T-helper 2 cell treated with Interferon-gamma antibody and Interleukin-4, amounts not matched to agents 5 μg/mL and 100 μg/mL, for 36 hours (primary cell): ENCODE measurements around the gene GAS7.

ENCODE experiments used
- DNase-seq: peaks from one replicate; pipeline ENCODE4 v3.0.0; 2021; ENCODE audit warnings: low spot score
- H3K27ac Mint-ChIP-seq: one replicate; pipeline ENCODE4 v1.8.0; 2021; ENCODE audit warnings: mild to moderate bottlenecking, mixed read lengths
- H3K27me3 Mint-ChIP-seq: one replicate; pipeline ENCODE4 v1.8.0; 2021; ENCODE audit warnings: low read depth, mixed read lengths
- H3K36me3 Mint-ChIP-seq: one replicate; pipeline ENCODE4 v1.8.0; 2021; ENCODE audit warnings: low read depth, mixed read lengths
- H3K4me1 Mint-ChIP-seq: one replicate; pipeline ENCODE4 v1.8.0; 2021; ENCODE audit warnings: low read depth, mixed read lengths
- H3K4me3 Mint-ChIP-seq: one replicate; pipeline ENCODE4 v1.8.0; 2022; ENCODE audit warnings: mild to moderate bottlenecking, moderate library complexity, mixed read lengths
- H3K9me3 Mint-ChIP-seq: one replicate; pipeline ENCODE4 v1.8.0; 2021; ENCODE audit warnings: mixed read lengths

GAS7 gene

DNA sequence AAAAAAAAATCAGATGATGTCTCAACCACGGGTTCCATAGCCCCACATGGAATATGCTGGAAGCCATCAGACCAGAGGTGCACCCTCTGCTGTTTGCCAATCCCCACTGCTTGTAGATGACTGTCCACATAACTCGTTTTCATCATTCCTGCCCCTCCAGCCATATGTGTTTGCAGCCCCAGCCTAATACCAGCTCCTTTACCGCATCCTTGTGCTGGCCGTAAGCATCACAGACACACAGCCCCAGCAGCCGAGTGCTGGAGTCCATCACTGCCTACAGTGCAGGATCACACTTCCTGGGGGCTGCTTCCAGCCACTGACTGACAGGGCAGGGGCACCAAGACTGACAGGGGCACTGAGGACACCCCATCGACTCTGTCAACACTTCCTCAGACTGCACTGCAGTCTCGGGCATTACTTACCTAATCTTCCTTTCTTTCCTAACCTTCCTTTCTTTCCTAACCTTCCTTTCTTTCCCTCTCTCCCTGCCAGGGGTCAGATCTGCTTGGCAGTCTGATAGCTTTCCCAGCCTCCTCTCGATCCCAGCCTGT is 298.3 kb downstream of the GAS7 start:
- Mint-ChIP-seq H3K4me1 (no peaks in the 10 kb centered on the region), H3K27me3 (no peaks in the 10 kb centered on the region), H3K9me3 (no peaks in the 10 kb centered on the region), H3K36me3 (no peaks in the 10 kb centered on the region), H3K27ac (no peak overlapping the region), H3K4me3 (no peak overlapping the region)
- DNase-seq = no peak

DNA sequence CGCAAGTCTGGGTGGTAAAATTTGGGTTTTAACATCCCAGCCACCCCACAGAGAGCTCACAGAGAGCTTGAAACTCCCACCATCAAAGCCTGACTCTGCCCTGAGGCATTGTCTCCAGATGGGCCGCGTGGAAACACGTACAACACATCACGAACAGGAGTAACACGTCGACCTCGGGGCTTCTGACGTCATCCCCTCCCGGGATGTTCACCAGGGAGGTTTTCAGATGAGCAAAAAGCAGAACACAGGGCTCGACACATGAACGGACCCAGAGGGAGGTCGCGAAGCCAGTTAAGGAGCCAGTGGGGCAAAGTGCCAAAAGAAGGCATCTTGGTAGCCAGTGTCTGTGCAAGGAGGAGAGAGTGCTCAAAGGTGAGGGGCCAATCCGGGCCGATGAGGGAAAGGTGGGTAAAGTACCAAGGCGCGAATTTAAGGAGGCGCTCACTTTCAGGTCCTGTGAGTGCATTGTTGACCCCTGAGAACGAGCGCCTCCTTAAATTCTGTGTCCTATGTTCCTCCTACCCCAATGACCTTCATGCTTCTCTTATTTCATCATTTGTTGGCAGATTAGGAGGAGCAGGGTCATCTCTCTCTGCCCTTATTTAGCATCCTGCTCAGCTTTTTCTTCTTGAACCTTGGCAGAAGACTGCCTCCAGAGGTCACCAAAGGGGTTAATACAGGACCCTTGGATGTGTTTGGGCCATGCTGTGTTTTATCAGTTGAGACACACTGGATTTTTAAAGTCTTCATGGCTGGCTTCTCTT is 298.9 kb downstream of the GAS7 start:
- Mint-ChIP-seq H3K4me3 (no peak overlapping the region), H3K36me3 (no peaks in the 10 kb centered on the region), H3K9me3 (no peaks in the 10 kb centered on the region), H3K27me3 (no peaks in the 10 kb centered on the region), H3K27ac (no peak overlapping the region), H3K4me1 (no peaks in the 10 kb centered on the region)
- no peak for DNase-seq

- no peaks in the 10 kb centered on the region for H3K27me3 Mint-ChIP-seq
- no peak overlapping the region for H3K27ac Mint-ChIP-seq
- no peak for DNase-seq
- H3K4me1 Mint-ChIP-seq = no peaks in the 10 kb centered on the region
- H3K9me3 Mint-ChIP-seq = no peaks in the 10 kb centered on the region
- H3K4me3 Mint-ChIP-seq = no peak overlapping the region
- no peaks in the 10 kb centered on the region for H3K36me3 Mint-ChIP-seq
These were observed 299.6 kb downstream of the GAS7 start for GRCh38 chr17:9898812-9899211.

GRCh38 chr17:9897372-9897968 is 300.9 kb downstream of the GAS7 start:
- H3K27ac Mint-ChIP-seq = no peak overlapping the region
- no peaks in the 10 kb centered on the region for H3K36me3 Mint-ChIP-seq
- H3K9me3 Mint-ChIP-seq = no peaks in the 10 kb centered on the region
- no peak for DNase-seq
- H3K27me3 Mint-ChIP-seq = no peaks in the 10 kb centered on the region
- no peak overlapping the region for H3K4me3 Mint-ChIP-seq
- H3K4me1 Mint-ChIP-seq = no peaks in the 10 kb centered on the region

GRCh38 chr17:9895923-9896322 is 302.5 kb downstream of the GAS7 start:
- H3K9me3 Mint-ChIP-seq = no peaks in the 10 kb centered on the region
- H3K4me3 Mint-ChIP-seq = no peak overlapping the region
- no peaks in the 10 kb centered on the region for H3K4me1 Mint-ChIP-seq
- H3K27me3 Mint-ChIP-seq = no peaks in the 10 kb centered on the region
- H3K27ac Mint-ChIP-seq = no peak overlapping the region
- no peaks in the 10 kb centered on the region for H3K36me3 Mint-ChIP-seq
- no peak for DNase-seq

GRCh38 chr17:9894231-9894630 is 304.2 kb downstream of the GAS7 start:
- no peak overlapping the region for H3K4me3 Mint-ChIP-seq
- H3K4me1 Mint-ChIP-seq = no peaks in the 10 kb centered on the region
- no peak for DNase-seq
- no peak overlapping the region for H3K27ac Mint-ChIP-seq
- no peaks in the 10 kb centered on the region for H3K9me3 Mint-ChIP-seq
- H3K36me3 Mint-ChIP-seq = no peaks in the 10 kb centered on the region
- H3K27me3 Mint-ChIP-seq = no peaks in the 10 kb centered on the region

DNA sequence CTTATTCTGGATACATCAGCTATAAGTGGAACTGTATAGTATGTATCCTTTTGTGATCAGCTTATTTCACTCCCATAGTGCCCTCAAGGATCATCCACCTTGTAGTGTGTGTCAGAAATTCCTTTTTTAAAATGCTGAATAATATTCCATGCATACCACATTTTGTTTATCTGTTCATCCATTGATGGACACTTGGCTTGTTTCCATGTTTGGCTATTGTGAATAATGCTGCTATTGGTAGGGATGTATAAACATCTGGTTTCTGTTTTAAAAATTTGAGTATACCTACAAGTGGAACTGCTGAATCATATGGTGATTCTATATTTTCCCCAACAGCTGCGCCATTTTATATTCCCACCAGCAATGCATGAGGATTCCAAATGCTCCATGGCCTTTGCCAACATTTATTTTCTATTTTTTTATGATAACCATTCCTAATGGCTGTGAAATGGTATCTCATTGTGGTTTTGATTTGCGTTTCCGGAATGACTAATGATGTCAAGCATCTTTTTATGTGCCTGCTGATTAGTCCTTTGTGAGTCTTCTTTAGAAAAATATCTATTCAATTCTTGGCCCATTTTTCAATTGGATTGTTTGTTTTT is 304.9 kb downstream of the GAS7 start:
- H3K9me3 Mint-ChIP-seq = no peaks in the 10 kb centered on the region
- no peaks in the 10 kb centered on the region for H3K36me3 Mint-ChIP-seq
- DNase-seq = no peak

DNA sequence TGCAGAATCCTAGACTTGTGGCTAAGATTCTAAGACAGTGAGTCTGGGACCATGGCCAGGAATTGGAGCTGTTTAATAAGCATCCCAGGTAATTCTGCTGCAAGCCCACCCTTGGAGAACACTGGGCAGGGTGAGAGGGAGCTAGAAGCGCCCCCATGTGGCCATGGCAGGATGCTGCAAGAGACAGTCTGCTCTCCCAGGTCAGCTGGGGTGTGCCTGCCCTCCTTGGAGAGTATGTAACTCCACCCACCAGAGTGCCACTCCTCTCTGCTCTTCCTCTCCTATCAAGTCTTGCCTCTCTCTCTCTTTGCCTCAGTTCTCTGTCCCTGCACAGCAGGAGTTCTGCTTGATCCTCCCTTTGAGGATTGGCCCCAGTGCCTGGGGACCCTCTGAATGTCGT is 308.3 kb downstream of the GAS7 start:
- DNase-seq = no peak
- H3K4me1 Mint-ChIP-seq = no peaks in the 10 kb centered on the region

More for the DNA sequence above, 304.9 kb downstream of the GAS7 start:
- no peaks in the 10 kb centered on the region for H3K4me1 Mint-ChIP-seq
- H3K27ac Mint-ChIP-seq = no peak overlapping the region
- no peaks in the 10 kb centered on the region for H3K27me3 Mint-ChIP-seq
- H3K4me3 Mint-ChIP-seq = no peak overlapping the region

DNA sequence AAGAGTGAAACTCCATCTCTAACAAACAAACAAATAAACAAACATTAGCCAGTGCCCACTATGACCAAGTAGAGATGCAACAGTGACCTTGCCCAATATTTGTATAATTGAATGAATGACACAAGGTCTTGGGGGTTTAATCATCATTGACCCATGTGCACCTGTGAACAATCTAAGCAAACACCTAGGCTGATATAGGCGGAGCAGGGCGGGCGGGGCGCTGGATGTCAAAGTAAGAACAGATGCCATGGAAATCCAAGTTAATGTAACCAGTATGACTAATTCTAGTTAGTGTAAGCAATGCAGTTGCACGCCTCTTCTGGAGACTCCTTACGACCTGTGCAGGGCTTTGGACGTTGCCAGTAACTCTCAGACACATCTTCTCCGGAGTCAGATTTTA is 310.9 kb downstream of the GAS7 start:
- H3K9me3 Mint-ChIP-seq = peaks cover 10% of the 10 kb centered on the region
- no peaks in the 10 kb centered on the region for H3K36me3 Mint-ChIP-seq
- no peaks in the 10 kb centered on the region for H3K27me3 Mint-ChIP-seq
- no peak overlapping the region for H3K4me3 Mint-ChIP-seq
- no peak overlapping the region for H3K27ac Mint-ChIP-seq
- H3K4me1 Mint-ChIP-seq = no peaks in the 10 kb centered on the region
- DNase-seq = no peak

More for the DNA sequence above, 308.3 kb downstream of the GAS7 start:
- Mint-ChIP-seq H3K27me3 (no peaks in the 10 kb centered on the region), H3K9me3 (no peaks in the 10 kb centered on the region), H3K36me3 (no peaks in the 10 kb centered on the region), H3K27ac (no peak overlapping the region), H3K4me3 (no peak overlapping the region)

DNA sequence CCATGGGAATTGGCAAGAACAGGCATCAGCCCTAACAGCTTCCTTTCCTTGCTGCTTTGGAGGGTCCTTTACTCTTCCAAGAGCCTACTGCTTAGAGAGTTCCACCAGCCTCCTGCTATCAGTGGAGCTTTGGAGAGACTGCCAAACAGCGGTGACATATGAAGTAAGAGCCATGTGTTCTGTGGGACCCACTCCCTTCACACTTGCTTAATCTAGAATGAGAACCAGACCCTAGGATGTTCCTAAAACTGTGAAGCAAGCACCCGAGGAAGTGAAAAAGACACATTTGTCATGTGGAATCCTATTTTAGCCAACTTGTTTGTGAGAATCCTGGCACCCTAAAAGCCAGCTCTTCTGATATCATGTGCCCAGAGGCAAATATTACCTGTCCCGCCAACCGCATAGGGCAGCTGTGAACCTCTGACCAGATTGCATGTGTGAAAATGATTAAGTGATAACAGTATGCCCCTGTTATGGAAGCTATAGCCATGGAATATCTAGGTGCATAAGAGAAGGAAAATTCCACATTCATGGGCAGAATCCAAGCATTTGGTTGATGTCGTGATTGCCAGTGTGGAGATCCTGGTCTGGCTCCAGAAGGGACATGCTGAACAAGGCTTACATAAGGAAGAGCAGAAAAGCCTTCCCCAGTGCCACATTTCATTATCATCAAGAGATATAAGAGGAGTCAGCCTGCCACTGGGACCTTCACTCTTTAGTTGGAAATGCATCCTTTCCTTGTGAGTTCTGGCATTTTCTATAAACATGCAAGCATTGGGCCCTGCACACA is 312.1 kb downstream of the GAS7 start:
- H3K36me3 Mint-ChIP-seq = no peaks in the 10 kb centered on the region
- no peak overlapping the region for H3K4me3 Mint-ChIP-seq
- no peak for DNase-seq
- no peak overlapping the region for H3K27ac Mint-ChIP-seq
- no peaks in the 10 kb centered on the region for H3K4me1 Mint-ChIP-seq
- H3K27me3 Mint-ChIP-seq = no peaks in the 10 kb centered on the region
- H3K9me3 Mint-ChIP-seq = peaks cover 17% of the 10 kb centered on the region

GRCh38 chr17:9883451-9883850 is 315.0 kb downstream of the GAS7 start:
- Mint-ChIP-seq H3K4me3 (no peak overlapping the region), H3K9me3 (peaks cover 17% of the 10 kb centered on the region), H3K36me3 (no peaks in the 10 kb centered on the region), H3K27ac (no peak overlapping the region), H3K4me1 (no peaks in the 10 kb centered on the region), H3K27me3 (no peaks in the 10 kb centered on the region)
- DNase-seq = no peak

- Mint-ChIP-seq H3K4me3 (no peak overlapping the region), H3K36me3 (no peaks in the 10 kb centered on the region), H3K9me3 (peaks cover 17% of the 10 kb centered on the region), H3K4me1 (no peaks in the 10 kb centered on the region), H3K27me3 (no peaks in the 10 kb centered on the region), H3K27ac (no peak overlapping the region)
- no peak for DNase-seq
These were observed 317.8 kb downstream of the GAS7 start for GRCh38 chr17:9880582-9880999.

DNA sequence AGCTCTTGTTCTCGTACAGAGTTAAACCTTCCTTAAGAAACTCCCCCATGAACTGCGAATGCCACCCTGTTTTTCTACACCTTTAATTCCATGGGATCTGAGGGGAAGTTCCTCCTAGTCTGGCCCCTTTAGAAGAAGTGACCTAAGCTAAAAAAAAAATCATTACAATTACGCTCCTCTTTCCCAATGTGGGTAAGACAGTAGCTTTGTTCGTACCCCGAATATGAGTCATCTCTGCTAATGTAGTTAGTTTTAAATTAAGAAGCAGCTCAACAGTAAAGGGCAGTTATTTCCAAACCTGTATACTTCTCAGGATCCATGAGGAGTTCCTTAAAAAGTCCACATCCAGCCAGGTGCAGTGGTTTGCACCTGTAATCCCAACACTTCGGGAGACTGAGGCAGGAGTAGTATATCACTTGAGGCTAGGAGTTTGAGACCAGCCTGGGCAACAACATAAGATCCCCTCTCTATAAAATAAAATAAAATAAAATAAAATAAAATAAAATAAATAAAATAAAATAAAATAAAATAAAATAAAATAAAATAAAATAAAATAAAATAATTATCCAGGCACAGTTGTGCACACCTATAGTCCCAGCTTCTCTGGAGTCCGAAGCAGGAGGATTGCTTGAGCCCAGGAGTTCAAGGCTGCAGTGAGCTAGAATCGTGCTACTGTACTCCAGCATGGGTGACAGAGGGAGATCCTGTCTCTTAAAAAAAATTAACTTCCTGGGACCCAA is 319.4 kb downstream of the GAS7 start:
- Mint-ChIP-seq H3K9me3 (peaks cover 17% of the 10 kb centered on the region), H3K4me3 (no peak overlapping the region), H3K36me3 (no peaks in the 10 kb centered on the region), H3K27ac (no peak overlapping the region), H3K27me3 (no peaks in the 10 kb centered on the region), H3K4me1 (no peaks in the 10 kb centered on the region)
- no peak for DNase-seq
